G401 (cell line): Measurements from ENCODE around the gene CDC123. TPM values are rescaled to one million over a fixed set of nuclear protein-coding genes. Genes with fewer than 3 reads are reported as not detected.
"Not testable (repeated sequence)": the region's sequence is repeated elsewhere in the genome, so short reads cannot be mapped to it uniquely, and the experiment has no call there.

Experiments used
- DNase-seq: peaks from one replicate; pipeline ENCODE4 v3.0.0-alpha.2; 2015; ENCODE audit warnings: low spot score
- in situ Hi-C: cut with HindIII; loops from 2 replicates; pipeline ENCODE4 v1.10.0; 2016; ENCODE audit warnings: low sequenced_read_pairs, mixed read lengths
- total RNA-seq: library from RNA; depleted of rRNA; stranded (reverse); fragments of >200 nt; shearing (Covaris generic); gene quantifications from 2 replicates; pipeline ENCODE4 v1.2.3, GENCODE V29; 2014; rRNA removed

The CDC123 gene, protein sequence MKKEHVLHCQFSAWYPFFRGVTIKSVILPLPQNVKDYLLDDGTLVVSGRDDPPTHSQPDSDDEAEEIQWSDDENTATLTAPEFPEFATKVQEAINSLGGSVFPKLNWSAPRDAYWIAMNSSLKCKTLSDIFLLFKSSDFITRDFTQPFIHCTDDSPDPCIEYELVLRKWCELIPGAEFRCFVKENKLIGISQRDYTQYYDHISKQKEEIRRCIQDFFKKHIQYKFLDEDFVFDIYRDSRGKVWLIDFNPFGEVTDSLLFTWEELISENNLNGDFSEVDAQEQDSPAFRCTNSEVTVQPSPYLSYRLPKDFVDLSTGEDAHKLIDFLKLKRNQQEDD
- 237 and 262 TPM in 2 replicates for total RNA-seq

DNA sequence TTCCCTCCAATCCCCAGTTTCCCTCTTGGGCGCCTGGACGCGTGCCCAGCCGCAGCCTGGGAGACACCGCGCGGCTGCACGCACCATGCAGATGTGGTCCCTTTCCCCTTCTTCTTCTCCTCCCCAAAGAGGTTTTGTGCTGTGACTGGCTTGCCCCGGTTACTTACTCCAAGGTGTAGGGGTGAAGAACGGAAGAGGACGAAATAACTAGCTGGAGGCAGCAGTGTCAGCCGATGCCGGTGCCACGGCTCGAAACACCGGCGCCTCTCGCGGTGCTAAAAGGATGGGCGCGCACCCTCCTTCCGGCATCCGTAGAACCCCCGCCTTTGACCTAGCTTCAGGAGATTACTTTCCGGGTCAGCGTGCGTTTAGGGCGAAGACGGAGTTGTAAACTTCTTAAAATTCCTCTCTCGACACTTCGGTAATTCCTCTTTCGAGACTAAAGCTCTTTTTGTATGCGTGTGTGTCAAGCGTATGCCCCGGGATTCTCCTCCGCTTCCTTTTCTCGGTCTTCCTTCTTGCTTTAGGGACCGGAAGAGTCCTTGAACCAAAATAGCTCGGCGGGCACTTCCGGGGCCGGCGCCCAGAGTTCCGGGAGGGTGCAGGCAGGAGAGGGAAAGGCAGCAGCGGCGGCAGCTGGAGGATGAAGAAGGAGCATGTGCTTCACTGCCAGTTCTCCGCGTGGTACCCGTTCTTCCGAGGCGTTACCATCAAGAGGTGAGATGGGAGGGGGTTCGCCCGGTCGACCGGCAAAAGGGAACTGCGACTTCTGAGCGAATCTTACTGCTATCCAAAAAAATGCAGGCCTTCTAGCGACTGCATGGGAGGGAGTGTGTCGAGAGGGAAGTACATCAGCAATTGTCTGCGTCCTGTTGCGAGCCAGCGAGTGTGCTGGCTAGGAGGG lies at the start of gene CDC123, which contains the start of gene NUDT5:
Gene CDC123 (plus strand): TSS at position 586 of the 904 bp plus-strand sequence. CDS start 58 bp downstream, at position 644.
Gene NUDT5 (minus strand): TSS at position 289 of the 904 bp plus-strand sequence. CDS start 9,600 bp downstream, outside the sequence.
- in situ Hi-C loops = no loop called here
- peak; percentile 91 for DNase-seq

DNA sequence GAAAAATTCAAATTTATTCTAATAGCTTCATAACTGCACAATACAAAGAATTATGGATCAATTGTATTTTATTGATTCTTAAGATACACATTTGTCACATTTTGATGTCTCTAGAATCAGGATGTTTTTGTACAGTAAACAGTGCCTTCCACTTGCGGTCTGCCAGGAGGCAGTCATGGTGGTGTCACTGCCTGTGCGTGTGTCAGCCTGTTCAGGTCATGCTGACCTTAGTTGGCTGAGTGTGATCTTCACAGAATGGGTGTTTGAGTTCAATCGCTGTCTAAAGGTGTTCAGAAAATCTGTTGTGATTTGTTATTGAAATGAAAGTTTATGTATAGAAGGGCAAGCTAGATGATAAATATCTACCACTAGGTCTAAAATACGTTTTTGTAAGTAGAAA lies 45.8 kb upstream of the CDC123 start:
- in situ Hi-C loops = no loop called here
- no peak for DNase-seq

DNA sequence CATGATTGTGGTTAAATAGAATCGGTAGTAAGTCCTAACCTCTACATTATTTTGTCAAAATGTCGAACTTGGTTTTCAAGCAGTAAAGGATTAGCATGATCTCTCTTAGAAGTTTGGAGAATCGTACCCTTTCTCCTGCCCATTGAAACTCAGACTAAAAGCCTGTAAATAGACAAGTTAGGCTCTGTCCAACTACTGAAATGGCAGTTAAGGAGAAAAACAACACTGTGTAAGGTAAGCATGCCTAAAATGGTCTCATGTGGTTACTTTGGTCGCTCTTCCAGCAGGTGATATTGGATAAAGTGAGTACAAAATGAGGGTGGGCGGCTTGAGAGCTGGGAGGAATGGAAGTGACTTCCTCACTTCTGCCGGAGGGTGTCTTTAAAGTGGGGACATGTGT lies 41.5 kb upstream of the CDC123 start:
- in situ Hi-C loops = no loop called here
- no peak for DNase-seq

DNA sequence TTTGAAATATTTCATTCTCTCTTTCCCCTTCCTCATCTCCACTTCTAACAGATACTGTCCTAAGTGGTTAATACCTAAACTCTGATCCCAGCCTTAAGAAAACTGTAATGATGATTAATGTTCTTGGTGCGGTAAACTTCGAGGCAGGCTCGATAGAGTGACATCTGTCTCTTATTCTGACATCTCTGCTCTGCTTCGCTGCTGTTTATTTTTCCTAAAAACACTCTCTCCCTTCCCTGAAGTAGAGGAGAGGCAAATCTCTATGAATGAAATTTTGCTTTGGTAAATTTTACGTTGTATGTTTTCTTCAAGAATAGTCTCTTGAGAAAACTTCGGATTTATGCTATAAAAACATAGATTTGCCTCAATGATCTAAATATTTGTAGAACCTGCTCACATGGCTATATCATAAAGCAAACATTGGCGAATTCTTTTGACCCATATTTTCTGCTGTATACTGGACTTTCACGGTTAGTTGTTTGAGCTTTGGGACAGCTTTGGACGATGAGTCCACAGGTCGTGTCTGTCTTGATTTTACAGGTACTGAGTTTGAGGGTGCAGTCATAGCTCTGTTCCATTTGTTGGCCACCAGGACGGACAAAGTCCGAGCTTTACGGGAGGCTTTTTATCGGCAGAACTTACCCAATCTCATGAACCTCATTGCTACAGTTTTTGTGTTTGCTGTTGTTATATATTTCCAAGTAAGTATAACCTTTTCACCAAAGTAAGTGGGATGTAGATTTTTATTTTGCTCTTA lies 39.4 kb upstream of the CDC123 start:
- in situ Hi-C loops = no loop called here
- no peak for DNase-seq

DNA sequence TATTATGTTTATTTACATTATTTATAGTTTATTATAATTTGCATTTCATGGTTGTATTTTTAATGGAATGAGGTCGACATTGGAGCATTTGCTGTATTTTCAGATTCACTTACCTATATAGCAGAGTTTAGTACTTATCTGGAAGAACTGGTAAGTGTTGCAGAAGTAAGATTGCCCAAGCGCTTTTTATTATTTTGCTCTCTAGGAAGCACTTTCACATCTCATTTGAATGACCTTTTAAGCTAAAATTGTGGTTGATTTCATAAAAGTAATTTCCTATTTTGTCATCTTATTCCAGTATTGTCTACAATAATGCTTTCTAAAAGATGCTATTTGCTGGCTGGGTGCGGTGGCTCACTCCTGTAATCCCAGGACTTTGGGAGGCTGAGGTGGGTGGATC lies 37.9 kb upstream of the CDC123 start:
- in situ Hi-C loops = no loop called here
- no peak for DNase-seq

DNA sequence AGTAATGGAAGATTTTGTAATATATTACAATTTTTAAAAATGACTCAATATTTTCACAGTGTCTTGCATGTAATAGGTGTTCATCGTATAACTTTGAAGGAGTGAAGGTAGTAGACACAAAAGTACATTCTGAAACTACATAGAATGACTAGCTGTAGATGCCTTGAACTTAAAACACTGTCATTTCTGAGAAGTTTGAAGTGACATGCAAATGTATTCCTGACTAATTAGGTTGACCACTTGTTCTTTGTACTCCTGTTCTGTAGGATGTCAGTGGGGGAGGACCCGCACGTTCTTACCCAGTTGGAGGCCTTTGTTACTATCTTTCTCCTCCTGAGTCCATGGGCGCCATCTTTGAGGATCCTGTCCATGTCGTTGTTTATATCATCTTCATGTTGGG lies 35.3 kb upstream of the CDC123 start:
- DNase-seq = no peak
- in situ Hi-C loops = no loop called here

DNA sequence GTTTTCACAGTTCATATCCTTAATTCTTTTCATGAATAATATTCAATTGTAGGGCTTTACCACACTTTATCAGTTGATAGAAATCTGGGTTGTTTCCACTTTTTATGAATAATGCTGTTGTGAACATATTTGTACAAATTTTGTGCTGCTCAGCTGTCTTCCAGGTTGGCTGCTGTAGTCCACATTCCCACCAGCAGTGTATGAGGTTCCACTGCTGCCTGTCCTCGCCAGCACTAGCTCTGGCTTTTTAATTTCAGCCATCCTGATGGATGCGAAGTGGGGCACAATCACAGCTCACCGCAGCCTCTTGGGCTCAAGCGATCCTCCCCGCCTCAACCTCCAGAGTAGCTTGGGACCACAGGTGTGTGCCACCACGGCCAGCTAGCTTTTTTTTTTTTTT lies 33.1 kb upstream of the CDC123 start:
- DNase-seq = no peak
- in situ Hi-C loops = no loop called here

DNA sequence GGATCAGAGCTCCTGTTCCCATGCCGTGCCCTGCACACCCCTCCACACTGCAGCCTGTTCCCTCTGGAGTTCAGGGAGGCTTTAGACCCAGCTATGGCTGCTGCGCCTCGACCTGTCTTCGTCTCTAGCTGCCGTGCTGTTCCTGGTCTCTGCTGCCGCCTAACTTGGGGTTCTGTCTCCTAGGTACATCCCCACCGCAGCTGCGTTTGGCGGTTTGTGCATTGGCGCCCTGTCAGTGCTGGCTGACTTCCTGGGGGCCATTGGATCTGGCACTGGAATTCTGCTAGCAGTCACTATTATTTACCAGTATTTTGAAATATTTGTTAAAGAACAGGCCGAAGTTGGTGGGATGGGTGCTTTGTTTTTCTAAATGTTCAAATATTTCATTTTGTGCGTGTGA lies 31.9 kb upstream of the CDC123 start:
- in situ Hi-C loops = no loop called here

DNA sequence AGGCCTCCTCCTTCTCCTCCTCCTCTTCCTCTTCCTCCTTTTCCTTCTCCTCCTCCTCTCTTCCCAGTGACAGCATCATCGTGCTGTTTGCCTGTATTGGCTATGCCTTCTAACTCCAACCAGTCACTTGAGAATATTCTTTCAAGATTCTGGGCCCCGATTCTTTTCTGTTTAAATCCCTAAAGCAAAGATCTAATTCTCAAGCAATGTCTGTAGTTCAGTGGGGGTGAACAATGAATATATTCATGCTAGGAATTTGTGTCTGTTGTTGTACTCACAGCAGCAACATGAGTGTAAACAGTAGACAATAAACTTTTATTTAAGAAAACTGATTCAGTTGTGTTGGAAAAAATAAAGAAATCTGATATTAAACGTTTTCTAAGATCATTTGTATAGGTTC lies 31.0 kb upstream of the CDC123 start:
- DNase-seq = no peak
- in situ Hi-C loops = no loop called here

More for the DNA sequence above, 31.9 kb upstream of the CDC123 start:
- no peak for DNase-seq

DNA sequence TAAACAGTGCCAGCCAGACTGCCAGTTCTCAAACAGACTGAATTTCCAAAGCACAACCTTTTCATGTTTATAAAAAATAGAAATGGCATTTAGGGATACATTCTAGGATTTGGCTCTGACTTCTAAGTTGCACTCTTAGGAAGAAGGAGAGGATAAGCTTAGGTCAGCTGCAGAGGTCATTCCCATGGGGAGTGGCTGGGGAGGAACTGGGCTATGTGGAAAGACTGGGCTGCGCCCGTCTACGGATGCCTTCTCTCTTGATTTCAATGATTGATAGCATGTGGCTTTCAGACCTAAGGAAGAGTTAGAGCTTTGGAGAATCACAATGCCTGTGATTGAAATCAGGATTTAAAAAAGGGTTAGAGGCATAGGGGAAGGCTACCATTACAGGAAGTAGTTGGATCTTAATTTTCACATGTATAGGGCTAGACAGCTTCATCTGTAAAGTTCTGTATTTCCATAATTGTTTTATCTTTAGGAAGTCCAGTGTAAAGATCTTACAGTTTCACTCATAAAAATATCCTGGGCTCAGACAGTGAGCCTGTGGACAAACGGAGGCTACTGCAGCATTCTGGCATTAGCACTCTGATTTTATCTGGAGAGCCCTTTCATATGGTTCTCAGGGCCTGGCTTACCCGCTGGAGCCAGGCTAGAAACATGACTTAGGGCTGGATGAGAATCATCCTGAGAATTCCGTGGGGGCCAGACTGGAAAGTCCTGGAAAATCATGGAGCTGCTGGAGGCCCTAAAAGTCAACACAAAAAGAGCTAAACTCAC lies 29.8 kb upstream of the CDC123 start:
- in situ Hi-C loops = no loop called here

DNA sequence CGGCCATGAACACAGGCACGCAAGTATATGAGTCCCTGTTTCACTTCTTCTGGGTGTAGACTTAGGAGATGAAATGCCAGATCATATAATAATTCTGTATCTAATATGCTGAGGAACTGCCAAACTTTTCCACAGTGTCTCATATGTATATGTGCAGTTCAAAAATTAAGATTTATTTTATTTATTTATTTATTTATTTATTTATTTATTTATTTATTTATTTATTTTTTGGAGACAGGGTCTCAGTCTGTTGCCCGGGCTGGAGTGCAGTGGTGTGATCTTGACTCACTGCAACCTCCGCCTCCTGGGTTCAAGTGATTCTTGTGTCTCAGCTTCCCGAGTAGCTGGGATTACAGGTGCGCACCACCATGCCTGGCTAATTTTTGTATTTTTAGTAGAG lies 24.5 kb upstream of the CDC123 start:
- in situ Hi-C loops = not testable (repeated sequence)

More for the DNA sequence above, 29.8 kb upstream of the CDC123 start:
- no peak for DNase-seq

DNA sequence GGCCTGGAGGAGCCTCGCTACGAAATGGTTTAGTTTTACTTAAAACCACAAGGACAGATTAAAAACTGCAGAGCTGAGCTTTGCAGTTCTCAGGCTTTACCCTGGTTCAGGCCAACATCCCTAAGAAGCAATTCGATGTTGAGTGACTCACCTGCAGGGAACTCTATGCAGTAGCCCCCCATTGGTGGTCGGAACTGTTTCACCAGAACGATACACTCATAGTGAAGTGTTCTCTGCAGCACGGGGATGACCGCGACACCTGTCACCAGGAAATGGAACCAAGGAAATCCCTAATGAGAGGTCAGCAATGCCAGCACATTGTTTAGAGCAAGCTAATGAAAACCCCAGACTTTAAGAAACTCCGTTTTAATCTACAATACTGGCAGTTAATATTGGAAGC lies 18.3 kb upstream of the CDC123 start:
- DNase-seq = no peak
- in situ Hi-C loops = no loop called here

More for the DNA sequence above, 24.5 kb upstream of the CDC123 start:
- not testable (repeated sequence) for DNase-seq

DNA sequence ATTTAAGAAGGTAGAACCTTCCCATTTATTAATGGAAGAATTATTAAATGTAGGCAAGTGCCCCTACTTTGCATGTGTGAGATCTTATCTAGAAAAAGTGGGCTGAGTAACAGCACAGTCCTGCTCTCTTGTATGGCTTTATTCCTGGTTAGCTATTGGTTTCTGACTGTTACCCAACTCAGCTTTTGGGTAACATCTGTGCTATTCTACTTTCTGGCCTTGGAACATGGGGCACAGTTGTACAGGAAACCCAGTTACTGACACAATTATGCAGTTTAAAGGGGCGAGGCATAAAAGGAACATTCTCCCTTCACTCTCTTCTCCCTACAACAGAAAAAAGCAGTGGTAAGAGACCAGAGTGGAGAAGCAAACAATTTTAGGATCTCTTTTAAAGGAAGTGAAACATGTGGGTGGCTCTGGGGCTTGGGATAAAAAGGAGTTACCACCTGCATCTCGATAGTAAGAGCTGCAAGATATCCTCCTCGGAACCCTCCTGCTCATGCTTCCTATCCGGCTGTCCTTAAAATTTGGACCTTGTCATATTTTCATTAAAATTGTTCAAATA lies 16.3 kb upstream of the CDC123 start:
- in situ Hi-C loops = no loop called here
- no peak for DNase-seq

DNA sequence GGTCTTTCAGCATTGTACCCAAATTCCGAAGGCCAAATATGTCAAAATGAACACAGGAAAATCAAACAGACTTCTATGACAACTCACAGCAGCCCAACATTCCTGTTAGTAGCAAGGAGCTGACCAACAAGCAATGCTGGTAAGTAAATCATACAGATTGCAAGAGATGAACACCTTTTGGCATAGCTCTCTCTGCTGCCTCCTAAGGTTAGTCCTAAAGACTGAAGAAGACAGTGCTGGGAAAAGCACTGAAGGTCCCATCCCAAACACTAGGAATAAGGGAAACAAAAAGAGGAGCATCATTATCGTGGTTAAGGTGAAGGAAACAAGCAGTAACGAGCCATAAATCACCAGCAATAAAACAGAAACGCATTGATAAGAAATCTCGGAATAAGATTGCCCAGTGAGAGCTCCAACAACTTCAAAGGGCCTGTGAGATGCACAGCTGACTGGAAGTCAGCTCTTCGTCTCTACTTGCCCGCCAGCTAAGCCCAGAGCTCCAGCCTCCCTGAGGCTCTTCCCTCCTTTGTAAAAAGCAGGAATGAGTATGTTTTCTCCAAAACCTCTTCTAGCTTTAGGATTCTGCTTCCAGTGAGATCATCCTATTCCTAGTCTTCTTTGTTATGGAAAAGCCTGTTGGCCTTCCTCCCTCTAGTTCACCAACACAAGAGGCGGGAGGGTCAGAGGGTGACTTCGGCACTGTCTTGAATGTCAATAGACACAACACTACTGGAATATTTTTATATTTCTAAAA lies 15.6 kb upstream of the CDC123 start:
- in situ Hi-C loops = no loop called here
- no peak for DNase-seq

DNA sequence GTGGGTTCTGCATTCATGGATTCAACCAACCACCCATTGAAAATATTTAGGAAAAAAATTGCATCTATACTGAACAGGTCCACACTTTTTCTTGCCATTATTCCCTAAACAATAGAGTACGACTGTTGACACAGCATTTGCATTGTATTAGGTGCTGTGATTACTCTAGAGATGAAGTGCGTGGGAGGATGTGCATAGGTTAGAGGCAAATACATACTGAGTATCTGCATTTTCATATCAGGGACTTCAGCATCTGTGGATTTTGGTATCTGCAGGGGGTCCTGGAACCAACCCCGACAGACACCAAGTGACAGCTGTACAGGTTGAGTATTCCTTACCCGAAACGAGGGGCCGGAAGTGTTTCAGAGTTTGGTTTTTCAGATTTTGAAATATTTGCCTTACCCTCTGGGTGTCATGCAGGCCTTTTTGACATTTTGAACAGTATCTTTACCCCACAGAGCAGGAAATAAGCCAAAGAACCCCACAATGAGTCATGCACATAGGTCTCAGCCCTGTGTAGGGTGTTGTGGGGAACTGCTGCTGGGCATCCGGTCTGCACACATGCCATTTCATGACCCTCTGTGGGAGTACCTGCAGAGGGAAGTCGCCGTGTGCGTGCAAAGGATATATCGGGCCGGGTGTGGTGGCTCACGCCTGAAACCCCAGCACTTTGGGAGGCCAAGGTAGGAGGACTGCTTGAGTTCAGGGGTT lies 14.8 kb upstream of the CDC123 start:
- no peak for DNase-seq
- in situ Hi-C loops = no loop called here

DNA sequence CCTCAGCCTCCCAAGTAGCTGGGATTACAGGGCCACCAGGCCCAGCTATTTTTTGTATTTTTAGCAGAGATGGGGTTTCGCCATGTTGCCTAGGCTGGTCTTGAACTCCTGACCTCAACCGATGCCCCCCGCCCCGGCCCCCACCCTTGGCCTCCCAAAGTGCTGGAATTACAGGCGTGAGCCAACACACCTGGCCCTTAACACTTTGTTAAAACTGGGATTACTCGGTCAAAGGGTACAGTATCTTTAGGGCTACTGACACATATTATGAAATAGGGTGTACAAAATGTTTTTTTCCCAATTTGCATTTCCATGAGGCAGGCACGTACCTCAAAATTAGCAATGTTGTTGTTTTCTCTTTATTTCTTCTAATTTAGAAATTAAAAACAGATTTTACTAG lies 11.8 kb upstream of the CDC123 start:
- in situ Hi-C loops = no loop called here

DNA sequence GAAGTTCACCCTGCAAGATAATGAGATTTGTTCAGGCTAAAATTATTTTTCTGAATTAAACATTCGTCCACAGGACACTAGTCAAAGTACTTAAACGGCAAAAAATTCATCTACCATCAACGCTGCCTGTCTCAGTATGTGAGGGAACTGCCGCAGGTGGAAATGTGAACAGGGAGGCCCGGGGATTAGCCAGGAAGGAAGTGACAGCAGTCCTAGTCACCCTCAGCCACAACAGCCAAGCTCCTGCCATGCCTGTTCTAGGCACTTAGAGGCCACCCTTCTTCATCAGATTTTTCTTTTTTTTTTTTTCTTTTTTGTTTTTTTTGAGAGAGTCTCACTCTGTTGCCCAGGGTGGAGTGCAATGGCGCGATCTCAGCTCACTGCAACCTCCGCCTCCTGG lies 9.7 kb upstream of the CDC123 start:
- in situ Hi-C loops = no loop called here
- no peak for DNase-seq

More for the DNA sequence above, 11.8 kb upstream of the CDC123 start:
- DNase-seq = no peak
